Measurements from ENCODE around the gene DAPL1.

GRCh38 chr2:158774681-158775080 lies 20.4 kb upstream of the DAPL1 start:
- no peak for TF ChIP-seq POLR2AphosphoS5 (IDR thresholded peaks at IDR 0.05; ENCODE audit: borderline replicate concordance, low read depth, low read length)
- no peak for TF ChIP-seq EZH2 (IDR thresholded peaks at IDR 0.05)
- no peak for TF ChIP-seq FOXP2 (optimal IDR thresholded peaks at IDR 0.05; ENCODE audit: control extremely low read depth, extremely low read length, insufficient read depth)
